NCI-H2107 treated with DMSO at 0.1 percent for 48 hours (cell line): ENCODE results near the gene CNGA3.
"Not testable (repeated sequence)": the region's sequence is repeated elsewhere in the genome, so short reads cannot be mapped to it uniquely, and the experiment has no call there.

Experiments used
- DNase-seq: peaks from one replicate; lab custom pipeline; 2025; ENCODE audit not compliant: unreplicated experiment; lab: John Stamatoyannopoulos, UW

The CNGA3 gene

DNA sequence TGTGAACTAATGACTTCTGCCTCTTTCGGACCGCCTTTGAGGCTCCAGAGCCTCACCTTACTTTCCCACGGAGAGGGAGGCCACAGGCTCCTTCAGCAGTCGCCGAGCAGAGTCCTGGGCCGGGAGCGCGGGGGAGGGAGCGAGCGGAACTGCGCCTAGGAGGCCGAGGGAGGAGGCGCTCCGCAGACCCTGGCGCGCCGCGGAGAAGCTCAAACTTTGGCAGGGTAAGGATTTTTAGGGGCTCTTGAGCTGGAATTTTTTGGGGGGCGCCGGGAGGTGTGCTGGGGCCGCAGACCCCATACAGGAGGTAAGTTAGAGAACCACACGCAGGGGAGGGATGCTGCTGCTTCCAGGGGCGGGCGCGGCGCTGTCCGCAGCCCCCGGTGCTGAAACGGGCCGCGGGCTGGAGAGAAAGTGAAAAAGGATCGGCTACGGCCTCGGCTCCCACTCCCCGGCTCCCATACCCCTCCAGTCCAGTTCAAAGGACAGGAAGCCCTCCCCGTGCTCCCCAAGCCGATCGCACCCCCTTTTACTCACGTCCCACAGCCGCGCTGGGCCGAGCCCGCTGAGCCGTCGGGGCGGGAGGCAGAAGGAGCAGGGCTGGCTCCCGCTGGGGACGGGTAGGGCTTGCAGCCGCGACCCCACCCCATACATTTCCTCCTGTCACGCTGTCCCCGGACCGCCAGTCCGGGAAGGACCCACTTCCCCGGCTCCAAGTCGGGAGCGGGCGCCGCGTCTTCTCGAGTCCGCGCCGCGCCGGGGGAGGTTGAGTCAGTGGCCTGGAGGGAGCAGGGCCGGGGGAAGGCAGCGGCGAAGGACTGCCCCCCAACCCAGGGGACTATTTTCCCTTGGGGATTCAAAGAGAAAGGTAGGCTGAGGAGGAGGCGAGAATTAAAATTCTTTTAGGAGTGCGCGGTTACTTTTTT is at the start of gene CNGA3:
TSS of gene CNGA3 (plus strand) at position 146 of the 926 bp plus-strand sequence. CDS start 23,520 bp downstream, outside the sequence.
- no peak for DNase-seq

DNA sequence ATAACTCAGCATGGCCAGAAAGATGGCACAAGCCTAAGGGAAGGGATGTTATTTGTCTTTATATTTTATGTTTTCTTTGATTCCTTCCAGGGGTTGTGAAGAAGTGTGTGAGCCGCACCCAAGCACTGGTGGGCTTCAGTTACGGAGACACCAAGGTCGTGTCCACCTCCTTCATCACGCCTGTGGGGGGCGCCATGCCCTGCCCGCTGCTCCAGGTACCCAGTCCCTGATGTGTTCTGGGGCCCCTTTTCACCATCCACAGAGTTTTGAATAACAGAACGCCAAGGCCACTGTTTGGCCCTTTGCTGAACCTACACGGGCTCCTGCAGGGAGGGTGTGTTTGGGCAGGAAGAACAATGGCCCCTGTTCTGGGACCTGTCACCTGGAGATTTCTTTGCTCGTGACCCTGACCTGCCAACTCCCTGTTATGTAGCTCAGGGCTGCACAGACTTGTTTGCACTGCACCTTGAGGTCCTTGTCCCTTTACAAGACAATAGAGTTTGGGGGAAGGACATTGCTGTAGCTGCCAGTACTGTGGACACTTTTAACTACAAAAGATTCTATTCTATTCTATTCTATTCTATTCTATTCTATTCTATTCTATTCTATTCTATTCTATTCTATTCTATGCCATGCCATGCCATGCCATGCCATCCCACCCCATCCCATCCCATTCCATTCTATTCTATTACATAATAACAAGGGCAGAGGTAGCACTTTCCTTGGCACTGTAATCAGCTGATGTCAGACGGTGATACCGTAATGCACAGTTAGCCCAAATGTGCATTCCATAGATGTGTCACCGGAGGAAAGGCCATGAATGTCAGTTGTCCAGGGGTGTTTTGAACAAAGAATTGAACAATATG is 48.2 kb upstream of the CNGA3 start:
- DNase-seq, result no peak

DNA sequence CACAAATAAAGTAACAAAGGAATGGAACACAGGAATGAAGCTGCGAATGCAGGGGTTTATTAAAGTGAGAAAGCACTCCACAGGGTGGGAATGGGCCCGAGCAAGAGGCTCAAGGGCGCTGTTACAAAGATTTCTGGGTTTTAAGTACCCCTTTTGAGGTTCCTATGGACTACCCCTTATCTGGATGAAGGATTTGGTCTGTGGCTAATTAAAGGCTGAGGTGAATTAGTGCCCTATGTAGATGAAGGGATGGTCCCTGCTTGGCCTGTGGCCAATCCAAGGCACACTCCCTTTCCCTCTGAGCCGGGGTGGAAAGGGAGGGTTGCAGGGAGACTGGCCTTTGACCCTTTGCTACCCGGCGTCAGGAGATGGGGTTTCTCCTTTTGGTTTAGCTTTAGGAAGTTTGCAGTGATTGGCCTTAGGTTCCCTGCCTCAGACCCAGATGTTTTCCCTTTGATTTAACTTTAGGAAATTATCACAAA is 47.5 kb upstream of the CNGA3 start:
- DNase-seq, result no peak

DNA sequence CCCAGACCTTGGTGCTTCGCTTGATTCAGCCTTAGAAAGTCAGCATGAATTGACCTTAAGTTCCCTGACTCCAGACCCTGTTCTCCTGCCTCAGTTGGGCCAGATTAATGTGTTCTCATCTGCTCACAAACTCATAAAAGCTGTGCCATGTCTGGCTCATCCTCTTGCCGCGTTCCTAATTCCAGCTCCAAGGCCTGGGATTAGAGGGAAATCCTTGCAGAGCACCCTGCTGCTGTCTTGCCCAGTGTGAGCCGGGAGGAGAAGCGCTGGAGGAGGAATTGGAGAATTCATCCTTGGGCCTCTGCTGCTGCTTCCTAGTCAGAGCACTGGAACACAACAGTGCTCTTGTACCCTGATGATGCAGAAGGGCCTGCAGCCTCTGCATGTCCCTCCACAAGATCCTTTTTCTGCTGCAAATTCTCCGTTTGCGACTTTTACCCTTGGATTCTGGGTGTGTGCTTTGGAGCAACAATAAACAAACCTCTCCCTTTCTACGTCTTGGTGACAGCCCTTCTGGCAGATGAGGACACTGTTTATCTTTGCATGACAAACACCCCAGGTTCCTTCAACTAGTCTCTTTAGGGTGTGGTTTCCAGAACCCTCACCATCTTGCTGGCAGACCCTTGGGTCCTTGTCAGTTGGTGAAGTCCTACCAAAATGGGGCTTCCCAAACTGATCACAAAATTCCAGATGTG is 46.9 kb upstream of the CNGA3 start:
- no peak for DNase-seq

DNA sequence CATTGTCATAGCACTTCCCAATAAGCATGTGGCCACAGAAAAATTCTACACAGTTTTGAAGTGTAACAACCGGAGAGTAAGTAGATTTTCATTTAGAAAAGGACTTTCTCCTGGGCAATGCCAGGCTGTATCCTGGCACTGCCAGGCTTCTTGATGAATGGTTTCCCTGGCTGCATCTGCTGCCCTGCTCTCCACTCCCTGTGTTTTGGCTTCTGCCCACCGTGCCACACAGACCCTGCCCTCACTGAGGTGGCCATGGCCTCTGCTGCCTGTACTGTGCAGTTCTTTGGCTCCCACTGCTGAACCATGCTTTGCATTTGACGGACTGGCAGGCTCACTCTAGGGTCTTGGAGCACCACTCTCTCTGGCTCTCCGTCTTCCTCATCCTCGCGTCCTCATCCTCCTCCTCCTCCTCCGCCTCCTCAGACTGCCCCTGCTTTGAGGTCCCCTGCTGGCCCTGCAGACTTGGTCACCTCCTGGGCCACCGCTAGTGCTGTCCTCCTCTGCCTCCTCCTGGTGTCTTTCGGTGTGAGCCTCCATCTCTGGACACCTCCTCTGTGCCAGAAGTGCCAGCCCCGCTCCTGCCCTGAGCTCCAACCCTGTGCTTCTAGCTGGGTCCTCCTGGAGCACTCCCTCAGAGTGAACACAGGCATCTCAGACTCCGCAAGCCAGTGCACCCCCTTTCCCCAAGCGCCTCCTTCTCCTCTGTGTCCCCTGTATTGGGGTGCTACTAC is 45.9 kb upstream of the CNGA3 start:
- no peak for DNase-seq

DNA sequence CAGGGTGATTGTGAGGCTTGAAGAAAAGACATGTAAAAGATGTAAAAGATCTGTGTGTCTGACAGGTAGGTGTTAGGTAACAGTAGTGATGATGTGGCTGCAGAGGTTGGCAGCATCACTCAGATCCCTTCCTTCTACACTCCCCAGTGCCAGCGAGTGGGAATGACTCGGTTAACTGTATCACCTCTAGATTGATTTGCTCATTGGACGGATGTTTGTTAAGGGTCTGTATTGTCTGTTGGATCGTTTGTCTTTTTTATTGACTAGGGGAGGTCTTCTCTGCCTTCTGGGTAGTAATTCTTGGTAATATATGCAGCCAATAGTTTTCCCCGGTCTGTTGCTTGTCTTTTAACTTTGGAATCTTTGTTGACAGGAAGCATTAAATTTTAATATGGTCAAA is 44.8 kb upstream of the CNGA3 start:
- DNase-seq, result no peak

DNA sequence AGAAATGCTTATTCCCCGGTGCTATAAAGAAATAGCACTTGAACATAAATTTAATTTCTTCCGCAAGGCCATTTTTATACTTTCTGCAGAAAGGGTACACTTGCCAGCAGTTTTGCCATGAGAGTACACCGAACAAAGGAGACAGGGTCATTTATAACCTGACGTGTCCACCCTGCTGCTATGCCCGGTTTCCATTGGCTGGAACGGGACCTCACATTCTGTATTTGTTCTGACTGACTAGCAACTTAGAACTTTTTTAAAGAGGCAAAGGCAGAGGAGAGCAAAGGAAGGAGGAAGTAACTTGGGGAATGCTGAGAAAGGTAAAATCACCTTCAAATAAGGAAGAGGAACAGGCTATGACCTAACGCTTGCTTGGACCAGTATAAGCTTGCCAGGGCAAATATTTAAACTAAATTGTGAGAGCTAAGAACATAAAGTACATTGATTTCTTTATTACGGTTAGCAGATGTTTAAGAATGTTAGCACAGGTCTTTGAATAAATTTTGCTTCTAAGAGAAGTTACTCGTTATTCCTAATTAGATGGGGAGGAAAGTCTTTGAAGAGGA is 39.0 kb upstream of the CNGA3 start:
- not testable (repeated sequence) for DNase-seq

DNA sequence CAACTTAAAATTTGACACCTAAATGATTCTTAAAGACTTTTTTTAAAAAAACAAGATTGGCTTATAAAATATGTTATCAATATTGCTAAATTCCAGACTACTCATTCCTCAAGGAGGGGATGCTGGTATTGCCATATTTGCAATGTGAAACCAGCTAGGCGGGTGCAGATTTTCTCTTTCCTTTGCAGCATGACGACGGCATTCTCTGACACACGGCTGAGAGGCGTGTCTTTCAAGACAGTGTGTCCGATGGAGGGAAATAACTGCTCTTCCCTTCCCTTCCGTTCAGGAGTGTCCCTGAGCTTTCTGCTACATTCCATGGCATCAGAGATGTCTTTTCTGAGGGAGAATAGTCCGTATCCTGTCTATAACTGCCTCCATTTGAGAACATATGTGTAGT is 38.2 kb upstream of the CNGA3 start:
- DNase-seq, result peak; percentile 52

DNA sequence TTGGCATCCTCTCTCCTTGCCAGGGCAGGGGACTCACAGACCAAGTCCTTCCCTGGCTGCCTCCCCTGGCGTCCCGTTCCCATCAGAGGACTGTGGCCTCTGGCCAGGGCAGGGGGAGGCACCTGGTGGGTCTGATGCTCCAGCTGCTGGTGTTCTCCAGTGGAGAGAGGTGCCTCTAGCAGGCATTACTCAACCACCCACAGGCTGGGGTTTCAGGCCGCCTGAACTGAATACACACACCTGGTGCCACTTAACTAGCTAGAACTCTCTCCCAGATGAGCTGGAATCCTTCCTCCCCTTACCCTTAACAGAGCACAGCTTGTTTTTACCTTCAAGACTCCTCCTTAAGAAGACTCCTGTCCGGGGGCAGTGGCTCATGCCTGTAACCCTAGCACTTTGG is 37.7 kb upstream of the CNGA3 start:
- peak; percentile 84 for DNase-seq

DNA sequence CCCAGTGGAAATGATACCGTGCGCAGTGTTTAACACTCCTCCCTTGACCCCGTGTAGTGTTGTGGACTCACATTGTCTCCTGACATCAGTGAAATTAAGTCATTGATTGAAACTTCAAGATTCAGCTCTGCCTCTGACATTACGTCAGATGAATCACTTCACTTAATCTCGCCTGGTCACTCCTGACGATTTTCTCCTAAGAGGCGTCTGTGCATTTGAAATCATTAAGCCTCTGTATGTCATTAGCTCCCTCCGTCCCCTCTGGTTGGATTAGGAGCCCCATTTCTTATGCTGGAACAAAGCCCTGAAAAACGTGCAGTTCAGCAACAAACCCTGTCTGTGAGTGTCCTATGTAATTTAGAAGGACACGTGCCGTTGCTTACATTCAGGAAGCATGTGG is 36.7 kb upstream of the CNGA3 start:
- DNase-seq, result no peak

DNA sequence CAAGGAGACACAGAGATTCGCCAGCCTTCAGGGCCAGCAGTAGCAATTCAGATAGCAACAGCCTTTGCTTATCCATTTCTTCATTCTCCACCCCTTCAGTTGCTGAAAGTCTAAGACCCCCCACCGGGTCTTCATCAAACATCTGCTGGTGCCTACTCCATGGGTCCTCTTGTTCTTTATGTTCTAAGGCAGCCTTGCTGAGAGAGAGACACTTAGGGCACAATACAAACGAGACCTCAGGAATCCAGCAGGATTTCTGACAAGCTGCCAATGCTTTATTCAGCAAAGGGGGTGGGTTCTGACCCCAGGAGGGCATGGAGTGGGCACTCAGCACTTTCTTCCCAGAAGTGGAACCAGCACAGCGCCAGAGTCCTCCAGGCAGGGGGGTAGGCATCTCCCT is 36.2 kb upstream of the CNGA3 start:
- DNase-seq, result peak; percentile 85

DNA sequence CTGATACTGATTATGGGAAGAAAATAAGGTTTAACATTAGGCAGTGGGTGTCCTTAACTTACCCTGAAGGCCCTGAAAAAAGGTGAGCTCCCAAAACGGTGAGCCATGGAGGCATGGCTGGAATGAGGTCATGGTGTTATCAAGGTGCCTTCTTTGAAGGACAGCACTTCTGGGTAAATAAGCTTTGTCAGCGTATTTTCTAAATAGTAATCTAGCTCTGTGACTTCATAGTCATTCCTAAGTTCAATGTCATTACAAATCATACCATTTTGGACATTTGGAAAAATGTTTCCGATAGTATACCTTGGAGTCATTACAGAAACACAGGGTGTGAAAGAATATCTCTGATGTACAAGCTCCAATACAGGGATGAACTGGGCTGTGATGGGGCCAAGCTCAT is 35.2 kb upstream of the CNGA3 start:
- no peak for DNase-seq

DNA sequence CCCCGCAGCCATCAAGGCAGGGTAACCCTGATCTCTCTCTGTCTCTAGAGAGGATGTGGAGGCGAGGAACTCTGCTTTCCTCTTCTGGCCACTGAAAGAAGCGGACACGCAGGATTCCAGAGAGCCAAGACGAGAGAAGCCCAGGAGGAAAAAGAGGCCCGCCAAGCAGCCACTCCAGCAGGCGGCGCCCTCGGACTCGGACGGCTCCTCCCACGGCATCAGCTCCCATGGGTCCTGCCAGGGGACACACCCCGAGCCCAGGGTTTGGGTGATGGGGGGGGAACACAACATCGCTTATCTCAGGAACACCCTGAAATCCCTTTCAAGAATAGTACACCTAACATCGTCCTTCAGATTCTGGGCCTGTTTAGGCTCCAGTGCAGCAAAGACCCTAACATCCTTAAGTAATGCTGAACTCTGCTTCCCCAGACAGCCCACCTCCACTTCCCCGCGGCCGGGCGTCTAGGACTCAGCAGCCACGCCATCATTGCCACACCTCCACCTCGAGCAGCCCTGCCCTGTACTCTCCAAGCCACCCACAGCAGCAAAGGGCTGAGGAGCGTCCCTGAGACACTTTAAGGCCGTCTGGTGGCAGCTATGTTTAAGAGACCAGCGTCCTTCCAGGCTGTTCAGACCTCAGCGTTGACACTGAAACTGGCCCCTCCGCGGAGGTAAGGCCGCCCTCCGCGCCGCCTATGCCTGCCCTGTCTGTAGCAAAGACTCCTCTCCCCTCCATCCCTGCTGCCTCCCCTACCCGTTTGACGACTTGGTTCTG is 34.3 kb upstream of the CNGA3 start:
- no peak for DNase-seq

DNA sequence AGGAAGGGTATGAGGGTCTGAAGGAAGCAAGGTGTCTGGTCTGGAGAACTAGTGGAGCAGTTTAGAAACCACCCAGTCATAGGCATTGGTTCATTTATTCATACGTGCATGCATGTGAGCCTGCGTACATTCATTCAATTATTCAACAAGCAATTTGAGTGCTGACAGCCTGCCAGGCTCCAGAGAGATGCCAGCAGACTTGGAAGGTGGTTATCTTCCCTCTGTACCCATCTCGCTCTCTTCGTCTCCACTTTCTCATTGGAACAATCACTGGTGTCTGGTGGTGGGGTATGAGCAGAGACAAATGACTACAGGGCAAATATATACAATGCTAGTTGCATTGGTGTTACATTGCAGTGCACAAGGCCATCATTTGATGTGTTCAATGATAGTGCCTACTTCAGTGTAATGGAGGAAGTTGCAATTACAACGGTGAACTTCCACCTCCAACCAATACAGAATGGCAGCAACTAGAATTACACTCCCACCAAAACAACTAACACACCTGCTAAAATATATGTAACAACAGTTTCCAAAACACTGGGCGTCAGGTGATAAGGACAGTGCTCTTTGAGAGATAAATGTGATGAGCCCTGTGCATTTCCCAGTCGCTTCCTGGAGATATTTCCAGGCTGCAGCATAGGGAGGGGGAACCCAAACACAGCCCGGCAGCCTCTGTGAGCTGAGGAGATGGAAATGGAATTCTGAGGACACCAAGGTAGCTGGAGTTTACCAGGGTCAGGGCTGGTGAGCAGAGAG is 32.6 kb upstream of the CNGA3 start:
- DNase-seq, result no peak

DNA sequence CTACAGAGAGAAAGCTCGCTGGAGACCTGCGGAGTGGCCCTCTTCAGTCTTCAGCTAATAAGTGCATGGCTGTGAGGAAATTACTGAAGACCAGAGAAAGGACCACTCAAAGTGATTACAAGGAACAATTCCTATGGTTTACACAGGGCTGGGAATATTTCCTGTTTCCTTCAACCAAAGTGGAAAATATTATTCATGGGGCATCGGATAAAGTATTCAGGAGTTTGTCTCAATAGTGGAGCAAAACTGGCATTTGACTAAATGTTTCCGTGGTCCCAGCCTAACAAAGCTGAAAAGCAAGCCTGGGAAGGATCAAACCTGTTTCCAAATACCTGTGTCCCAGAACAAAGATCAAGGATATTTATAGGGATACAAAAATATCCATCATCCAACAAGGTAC is 32.0 kb upstream of the CNGA3 start:
- DNase-seq, result no peak

DNA sequence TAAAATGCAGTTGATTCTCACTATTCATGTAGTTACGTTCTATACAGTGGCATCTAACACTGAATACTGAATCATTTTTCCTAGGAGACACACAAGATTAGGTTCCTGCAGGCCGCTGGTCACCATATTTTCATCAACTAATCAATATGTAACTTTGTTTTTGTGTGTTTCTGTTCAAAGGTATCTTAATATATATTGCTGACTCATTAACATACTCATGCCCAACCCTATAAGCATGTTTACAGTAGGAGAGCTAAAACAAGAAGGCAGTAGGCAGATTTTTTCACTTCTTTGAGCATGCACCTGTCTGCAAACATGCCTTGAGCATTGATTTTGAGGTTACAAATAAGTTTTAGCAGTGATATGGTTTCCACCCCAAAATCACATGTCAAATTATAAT is 30.3 kb upstream of the CNGA3 start:
- no peak for DNase-seq

DNA sequence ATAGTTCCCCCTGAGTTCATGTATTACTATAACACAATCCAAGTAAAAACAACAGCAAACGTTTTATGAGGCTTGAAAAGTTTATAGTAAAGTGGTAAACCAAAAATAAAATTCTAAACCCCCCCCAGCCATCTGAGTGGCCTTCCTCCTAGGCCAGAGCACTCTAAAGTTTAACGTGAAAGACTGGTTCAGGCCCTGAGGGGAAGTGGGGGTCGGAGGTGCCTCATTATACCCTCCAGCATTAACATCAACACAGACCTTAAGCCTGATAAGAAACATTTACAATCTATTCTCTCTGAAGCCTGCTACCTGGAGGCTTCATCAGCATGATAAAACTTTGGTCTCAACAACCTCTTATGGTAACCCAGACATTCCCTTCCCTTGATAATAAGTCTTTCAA is 29.0 kb upstream of the CNGA3 start:
- DNase-seq, result no peak

DNA sequence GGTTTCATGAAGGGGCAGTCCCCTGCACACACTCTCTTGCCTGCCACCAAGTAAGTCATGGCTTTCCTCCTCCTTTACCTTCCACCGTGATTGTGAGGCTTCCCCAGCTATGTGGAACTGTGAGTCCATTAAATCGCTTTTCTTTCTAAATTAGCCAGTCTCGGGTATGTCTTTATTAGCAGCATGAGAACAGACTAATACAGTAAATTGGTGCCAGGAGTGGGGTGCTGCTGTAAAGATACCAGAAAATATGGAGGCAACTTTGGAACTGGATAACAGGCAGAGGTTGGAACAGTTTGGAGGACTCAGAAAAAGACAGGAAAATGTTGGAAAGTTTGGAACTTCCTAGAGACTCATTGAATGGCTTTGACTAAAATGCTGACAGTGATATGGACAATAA is 26.1 kb upstream of the CNGA3 start:
- DNase-seq, result not testable (repeated sequence)

DNA sequence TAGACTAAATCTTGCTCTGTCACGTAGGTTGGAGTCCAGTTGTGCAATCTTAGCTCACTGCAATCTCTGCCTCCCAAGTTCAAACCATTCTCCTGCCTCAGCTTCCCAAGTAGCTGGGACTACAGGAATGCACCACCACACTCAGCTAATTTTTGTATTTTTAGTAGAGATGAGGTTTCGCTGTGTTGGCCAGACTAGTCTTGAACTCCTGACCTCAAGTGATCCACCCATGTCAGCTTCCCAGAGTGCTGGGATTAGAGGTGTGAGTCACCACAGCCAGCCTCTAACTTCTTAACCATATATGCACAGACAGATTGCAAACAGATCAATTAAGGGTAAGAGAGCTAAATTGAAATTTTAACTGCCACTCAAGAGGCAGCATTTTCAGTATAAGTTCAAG is 22.1 kb upstream of the CNGA3 start:
- no peak for DNase-seq
